DND-41 (cell line): Measurements from ENCODE around the gene EXOC4.

ENCODE experiments used
- EZH2 ChIP-seq: IDR thresholded peaks from 3 replicates; pipeline ENCODE4 v1.6.1; 2012; ENCODE audit warnings: borderline replicate concordance, low read depth, mild to moderate bottlenecking, moderate library complexity, low read length, inconsistent platforms; ENCODE audit not compliant: severe bottlenecking
- TF ChIP-seq, protein P1 (sequence below): IDR thresholded peaks from 2 replicates; pipeline ENCODE4 v1.5.1; 2012; ENCODE audit warnings: borderline replicate concordance, low read length, moderate library complexity, mild to moderate bottlenecking; ENCODE audit not compliant: poor library complexity, severe bottlenecking; ENCODE audit errors: extremely low read depth

- TF ChIP-seq, protein P1, sequence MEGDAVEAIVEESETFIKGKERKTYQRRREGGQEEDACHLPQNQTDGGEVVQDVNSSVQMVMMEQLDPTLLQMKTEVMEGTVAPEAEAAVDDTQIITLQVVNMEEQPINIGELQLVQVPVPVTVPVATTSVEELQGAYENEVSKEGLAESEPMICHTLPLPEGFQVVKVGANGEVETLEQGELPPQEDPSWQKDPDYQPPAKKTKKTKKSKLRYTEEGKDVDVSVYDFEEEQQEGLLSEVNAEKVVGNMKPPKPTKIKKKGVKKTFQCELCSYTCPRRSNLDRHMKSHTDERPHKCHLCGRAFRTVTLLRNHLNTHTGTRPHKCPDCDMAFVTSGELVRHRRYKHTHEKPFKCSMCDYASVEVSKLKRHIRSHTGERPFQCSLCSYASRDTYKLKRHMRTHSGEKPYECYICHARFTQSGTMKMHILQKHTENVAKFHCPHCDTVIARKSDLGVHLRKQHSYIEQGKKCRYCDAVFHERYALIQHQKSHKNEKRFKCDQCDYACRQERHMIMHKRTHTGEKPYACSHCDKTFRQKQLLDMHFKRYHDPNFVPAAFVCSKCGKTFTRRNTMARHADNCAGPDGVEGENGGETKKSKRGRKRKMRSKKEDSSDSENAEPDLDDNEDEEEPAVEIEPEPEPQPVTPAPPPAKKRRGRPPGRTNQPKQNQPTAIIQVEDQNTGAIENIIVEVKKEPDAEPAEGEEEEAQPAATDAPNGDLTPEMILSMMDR, result no peak
- TF ChIP-seq EZH2, result no peak
Measured at GRCh38 chr7:133797818-133798520, 545.1 kb downstream of the EXOC4 start.
